Neural progenitor cell (in vitro differentiated cells): ENCODE data around the gene SEMA6C.

Source experiments
- EZH2 ChIP-seq: fragments of 200-600 bp; sonication (generic); IDR thresholded peaks from 2 replicates; pipeline ENCODE4 v1.6.1; 2017; ENCODE audit warnings: antibody characterized with exemption, mild to moderate bottlenecking, moderate library complexity
- TF ChIP-seq, protein P1 (sequence below): fragments of 200-600 bp; sonication (generic); IDR thresholded peaks from 2 replicates; pipeline ENCODE4 v1.5.1; 2017; ENCODE audit warnings: antibody characterized with exemption, mild to moderate bottlenecking

GRCh38 chr1:151146072-151146411, 389 bp downstream of the SEMA6C start:
- TF ChIP-seq, protein P1, sequence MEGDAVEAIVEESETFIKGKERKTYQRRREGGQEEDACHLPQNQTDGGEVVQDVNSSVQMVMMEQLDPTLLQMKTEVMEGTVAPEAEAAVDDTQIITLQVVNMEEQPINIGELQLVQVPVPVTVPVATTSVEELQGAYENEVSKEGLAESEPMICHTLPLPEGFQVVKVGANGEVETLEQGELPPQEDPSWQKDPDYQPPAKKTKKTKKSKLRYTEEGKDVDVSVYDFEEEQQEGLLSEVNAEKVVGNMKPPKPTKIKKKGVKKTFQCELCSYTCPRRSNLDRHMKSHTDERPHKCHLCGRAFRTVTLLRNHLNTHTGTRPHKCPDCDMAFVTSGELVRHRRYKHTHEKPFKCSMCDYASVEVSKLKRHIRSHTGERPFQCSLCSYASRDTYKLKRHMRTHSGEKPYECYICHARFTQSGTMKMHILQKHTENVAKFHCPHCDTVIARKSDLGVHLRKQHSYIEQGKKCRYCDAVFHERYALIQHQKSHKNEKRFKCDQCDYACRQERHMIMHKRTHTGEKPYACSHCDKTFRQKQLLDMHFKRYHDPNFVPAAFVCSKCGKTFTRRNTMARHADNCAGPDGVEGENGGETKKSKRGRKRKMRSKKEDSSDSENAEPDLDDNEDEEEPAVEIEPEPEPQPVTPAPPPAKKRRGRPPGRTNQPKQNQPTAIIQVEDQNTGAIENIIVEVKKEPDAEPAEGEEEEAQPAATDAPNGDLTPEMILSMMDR: no peak
- TF ChIP-seq EZH2: no peak
